ENCODE data around the gene STAMBPL1.

DNA sequence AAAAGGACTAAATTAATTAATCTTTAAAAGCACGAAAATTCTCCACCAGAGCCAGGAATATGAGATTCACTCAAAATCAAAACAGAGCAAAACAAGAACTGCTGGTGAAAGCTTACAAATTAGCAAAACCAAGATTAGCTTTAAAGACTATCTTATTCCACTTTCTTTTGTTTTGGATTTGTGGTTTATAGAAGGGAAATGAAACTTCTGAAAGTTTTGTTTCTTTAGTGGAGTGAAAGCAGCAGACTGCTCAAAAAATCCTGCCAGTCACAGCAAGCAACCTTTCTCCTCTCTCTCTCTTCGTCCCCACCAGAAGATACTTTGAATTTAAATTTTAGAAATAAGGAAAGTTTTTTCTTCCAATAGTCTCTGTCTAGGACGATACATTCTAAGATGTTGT lies 64.8 kb downstream of the STAMBPL1 start:
- TF ChIP-seq, protein P1, sequence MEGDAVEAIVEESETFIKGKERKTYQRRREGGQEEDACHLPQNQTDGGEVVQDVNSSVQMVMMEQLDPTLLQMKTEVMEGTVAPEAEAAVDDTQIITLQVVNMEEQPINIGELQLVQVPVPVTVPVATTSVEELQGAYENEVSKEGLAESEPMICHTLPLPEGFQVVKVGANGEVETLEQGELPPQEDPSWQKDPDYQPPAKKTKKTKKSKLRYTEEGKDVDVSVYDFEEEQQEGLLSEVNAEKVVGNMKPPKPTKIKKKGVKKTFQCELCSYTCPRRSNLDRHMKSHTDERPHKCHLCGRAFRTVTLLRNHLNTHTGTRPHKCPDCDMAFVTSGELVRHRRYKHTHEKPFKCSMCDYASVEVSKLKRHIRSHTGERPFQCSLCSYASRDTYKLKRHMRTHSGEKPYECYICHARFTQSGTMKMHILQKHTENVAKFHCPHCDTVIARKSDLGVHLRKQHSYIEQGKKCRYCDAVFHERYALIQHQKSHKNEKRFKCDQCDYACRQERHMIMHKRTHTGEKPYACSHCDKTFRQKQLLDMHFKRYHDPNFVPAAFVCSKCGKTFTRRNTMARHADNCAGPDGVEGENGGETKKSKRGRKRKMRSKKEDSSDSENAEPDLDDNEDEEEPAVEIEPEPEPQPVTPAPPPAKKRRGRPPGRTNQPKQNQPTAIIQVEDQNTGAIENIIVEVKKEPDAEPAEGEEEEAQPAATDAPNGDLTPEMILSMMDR (conservative IDR thresholded peaks at IDR 0.05; ENCODE audit: low read length), result no peak
- TF ChIP-seq EZH2phosphoT487 (IDR thresholded peaks at IDR 0.05; ENCODE audit: borderline replicate concordance), result no peak
